ENCODE measurements around the gene ZFAND2A. TPM values are rescaled to one million over a fixed set of nuclear protein-coding genes. Genes with fewer than 3 reads are reported as not detected.
"Not testable (repeated sequence)": the region's sequence is repeated elsewhere in the genome, so short reads cannot be mapped to it uniquely, and the experiment has no call there.

ZFAND2A gene
- total RNA-seq, 1 donor from 2014 or later: 14.1 TPM

- DNase-seq (ENCODE audit: low read depth in 2 of 2): no peak
Measured at GRCh38 chr7:1151653-1152425, 8.2 kb downstream of the ZFAND2A start.

- DNase-seq (ENCODE audit: low read depth in 2 of 2): no peak
Measured at GRCh38 chr7:1151156-1151555, 8.8 kb downstream of the ZFAND2A start.

- DNase-seq (ENCODE audit: low read depth in 2 of 2): no peak
Measured at GRCh38 chr7:1150400-1151002, 9.5 kb downstream of the ZFAND2A start.

GRCh38 chr7:1149351-1149794, 10.6 kb downstream of the ZFAND2A start:
- DNase-seq (ENCODE audit: low read depth in 2 of 2): no peak

GRCh38 chr7:1147873-1148272, 12.1 kb downstream of the ZFAND2A start:
- DNase-seq (ENCODE audit: low read depth in 2 of 2): not testable (repeated sequence)

- peak; percentile 63 to 80 for DNase-seq (ENCODE audit: low read depth in 2 of 2)
Measured at GRCh38 chr7:1144269-1144771, 15.7 kb downstream of the ZFAND2A start.

- DNase-seq (ENCODE audit: low read depth in 2 of 2): not testable (repeated sequence)
Measured at GRCh38 chr7:1143031-1143430, 17.0 kb downstream of the ZFAND2A start.

- DNase-seq (ENCODE audit: low read depth in 2 of 2): no peak
Measured at GRCh38 chr7:1142051-1142635, 17.9 kb downstream of the ZFAND2A start.

- DNase-seq (ENCODE audit: low read depth in 2 of 2): no peak
Measured at GRCh38 chr7:1141651-1142050, 18.3 kb downstream of the ZFAND2A start.

GRCh38 chr7:1140476-1141104, 19.4 kb downstream of the ZFAND2A start:
- DNase-seq (ENCODE audit: low read depth in 2 of 2): no peak

GRCh38 chr7:1137517-1138167, 22.4 kb downstream of the ZFAND2A start:
- DNase-seq (ENCODE audit: low read depth in 2 of 2): no peak

GRCh38 chr7:1136841-1137516, 23.0 kb downstream of the ZFAND2A start:
- DNase-seq (ENCODE audit: low read depth in 2 of 2): no peak

GRCh38 chr7:1134951-1135350, 25.0 kb downstream of the ZFAND2A start:
- DNase-seq (ENCODE audit: low read depth in 2 of 2): no peak

- no peak for DNase-seq (ENCODE audit: low read depth in 2 of 2)
Measured at GRCh38 chr7:1131471-1132265, 28.3 kb downstream of the ZFAND2A start.

GRCh38 chr7:1130021-1130990, 29.7 kb downstream of the ZFAND2A start:
- no peak for DNase-seq (ENCODE audit: low read depth in 2 of 2)

GRCh38 chr7:1129431-1129830, 30.6 kb downstream of the ZFAND2A start:
- DNase-seq (ENCODE audit: low read depth in 2 of 2): no peak

GRCh38 chr7:1127001-1127400, 33.0 kb downstream of the ZFAND2A start:
- DNase-seq (ENCODE audit: low read depth in 2 of 2): no peak

- no peak for DNase-seq (ENCODE audit: low read depth in 2 of 2)
Measured at GRCh38 chr7:1125603-1125969, 34.4 kb downstream of the ZFAND2A start.
